Heart left ventricle (tissue), 13 donors: ENCODE results near the gene RNF215.

Source experiments
- POLR2A ChIP-seq, 2 donors: fragments of 450-650 bp; IDR thresholded peaks; one replicate each; pipeline ENCODE4 v1.6.1; 2017; ENCODE audit warnings: antibody characterized with exemption in 2 of 2, mild to moderate bottlenecking in 2 of 2, moderate library complexity in 2 of 2
- TF ChIP-seq, protein P1 (sequence below), 12 donors: fragments of 200-600 bp; sonication (generic) in 4 of 12; IDR thresholded peaks; one replicate each; pipeline versions ENCODE4 v1.5.0 to v1.8.0; 2018 to 2022; ENCODE audit warnings: antibody characterized with exemption in 12 of 12, mild to moderate bottlenecking in 5 of 12
- donor health status: ischemic (EF 13 %, LVEDD 7.1; RV severe dilation, severe dysfunction).
- donor health status: DM: no; HTN: yes; CAD: no.
- donor health status: DM: no; HTN: no; CAD: no.
- donor health status: ischemic (EF 25% LVEDD 6.9; RV normal size, moderate dysfunction).
- donor health status: ischemic (EF 25% LVEDD 5.7; RV mildly dilated, moderate dysfunction).
- donor health status: ischemic (EF 35%, LVEDD 5.7; RV mildly dilated, moderate dysfunction).
- donor health status: nonischemic (EF 11% LVEDD 7.7; RV severe dilation, severe dysfunction).
- donor health status: DM: yes; HTN: yes; CAD: no.
- donor health status: PGD.
- donor health status: ischemic (EF 29% LVEDD 5.4; RV normal size, mild dysfunction).
- donor health status: nonischemic (EF 23%, LVEDD 6.1; RV moderate dilation, normal function).

DNA sequence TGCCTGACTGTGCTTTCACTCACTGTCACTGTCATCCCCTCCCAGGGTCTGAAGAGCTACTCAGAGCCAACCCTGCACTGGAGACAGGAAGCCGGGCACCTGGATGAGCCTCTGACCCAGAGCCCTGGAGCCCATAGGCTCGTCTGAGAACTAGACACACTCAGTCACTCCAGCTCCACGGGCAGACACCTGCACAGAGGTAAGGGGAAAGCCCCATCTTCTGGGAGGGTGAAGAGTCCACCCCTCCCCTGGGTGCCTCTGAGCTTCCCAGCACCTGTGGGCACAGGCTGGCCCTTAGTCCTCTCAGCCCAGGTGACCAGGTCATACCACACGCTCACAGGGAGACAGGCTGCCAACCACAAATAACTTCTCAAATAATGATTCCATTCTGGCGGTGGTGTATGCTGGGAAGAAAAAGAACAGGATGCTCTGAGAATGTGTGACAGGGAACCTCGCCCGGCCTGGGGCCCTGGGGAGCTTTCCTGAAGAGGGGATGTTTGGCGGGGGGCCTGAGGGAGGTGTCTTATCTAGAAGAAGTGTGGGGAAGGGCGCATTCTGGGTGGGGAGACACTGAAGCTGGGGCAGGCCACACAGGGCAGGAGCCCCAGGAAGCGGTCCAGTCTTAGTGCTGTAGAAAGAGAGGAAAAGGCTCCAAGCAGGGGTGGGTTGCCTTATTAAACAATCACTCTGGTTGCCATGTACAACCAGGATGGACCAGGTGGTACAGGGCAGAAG is 25.1 kb downstream of the RNF215 start:
- TF ChIP-seq, protein P1, sequence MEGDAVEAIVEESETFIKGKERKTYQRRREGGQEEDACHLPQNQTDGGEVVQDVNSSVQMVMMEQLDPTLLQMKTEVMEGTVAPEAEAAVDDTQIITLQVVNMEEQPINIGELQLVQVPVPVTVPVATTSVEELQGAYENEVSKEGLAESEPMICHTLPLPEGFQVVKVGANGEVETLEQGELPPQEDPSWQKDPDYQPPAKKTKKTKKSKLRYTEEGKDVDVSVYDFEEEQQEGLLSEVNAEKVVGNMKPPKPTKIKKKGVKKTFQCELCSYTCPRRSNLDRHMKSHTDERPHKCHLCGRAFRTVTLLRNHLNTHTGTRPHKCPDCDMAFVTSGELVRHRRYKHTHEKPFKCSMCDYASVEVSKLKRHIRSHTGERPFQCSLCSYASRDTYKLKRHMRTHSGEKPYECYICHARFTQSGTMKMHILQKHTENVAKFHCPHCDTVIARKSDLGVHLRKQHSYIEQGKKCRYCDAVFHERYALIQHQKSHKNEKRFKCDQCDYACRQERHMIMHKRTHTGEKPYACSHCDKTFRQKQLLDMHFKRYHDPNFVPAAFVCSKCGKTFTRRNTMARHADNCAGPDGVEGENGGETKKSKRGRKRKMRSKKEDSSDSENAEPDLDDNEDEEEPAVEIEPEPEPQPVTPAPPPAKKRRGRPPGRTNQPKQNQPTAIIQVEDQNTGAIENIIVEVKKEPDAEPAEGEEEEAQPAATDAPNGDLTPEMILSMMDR (IDR thresholded peaks at IDR 0.05): no peak
- no peak for TF ChIP-seq POLR2A (IDR thresholded peaks at IDR 0.05)
